T-helper 2 cell treated with Interferon-gamma antibody and Interleukin-4, amounts not matched to agents 5 μg/mL and 100 μg/mL, for 36 hours (primary cell): Measurements from ENCODE around the gene MDP1.
"Not testable (repeated sequence)": the region's sequence is repeated elsewhere in the genome, so short reads cannot be mapped to it uniquely, and the experiment has no call there.

ENCODE experiments used
- DNase-seq: peaks from one replicate; pipeline ENCODE4 v3.0.0; 2021; ENCODE audit warnings: low spot score
- H3K27ac Mint-ChIP-seq: one replicate; pipeline ENCODE4 v1.8.0; 2021; ENCODE audit warnings: mild to moderate bottlenecking, mixed read lengths
- H3K27me3 Mint-ChIP-seq: one replicate; pipeline ENCODE4 v1.8.0; 2021; ENCODE audit warnings: low read depth, mixed read lengths
- H3K36me3 Mint-ChIP-seq: one replicate; pipeline ENCODE4 v1.8.0; 2021; ENCODE audit warnings: low read depth, mixed read lengths
- H3K4me1 Mint-ChIP-seq: one replicate; pipeline ENCODE4 v1.8.0; 2021; ENCODE audit warnings: low read depth, mixed read lengths
- H3K4me3 Mint-ChIP-seq: one replicate; pipeline ENCODE4 v1.8.0; 2022; ENCODE audit warnings: mild to moderate bottlenecking, moderate library complexity, mixed read lengths
- H3K9me3 Mint-ChIP-seq: one replicate; pipeline ENCODE4 v1.8.0; 2021; ENCODE audit warnings: mixed read lengths

The MDP1 gene

GRCh38 chr14:24255931-24256711 lies 40.3 kb upstream of the MDP1 start:
- Mint-ChIP-seq H3K36me3 (peaks cover 11% of the 10 kb centered on the region), H3K4me1 (peaks cover 5% of the 10 kb centered on the region), H3K27ac (no peak overlapping the region), H3K9me3 (no peaks in the 10 kb centered on the region), H3K27me3 (no peaks in the 10 kb centered on the region), H3K4me3 (no peak overlapping the region)
- no peak for DNase-seq

GRCh38 chr14:24255438-24255837 lies 39.6 kb upstream of the MDP1 start:
- H3K27ac Mint-ChIP-seq, result no peak overlapping the region
- H3K9me3 Mint-ChIP-seq, result no peaks in the 10 kb centered on the region
- no peak overlapping the region for H3K4me3 Mint-ChIP-seq
- H3K27me3 Mint-ChIP-seq, result no peaks in the 10 kb centered on the region
- H3K4me1 Mint-ChIP-seq, result peaks cover 12% of the 10 kb centered on the region
- H3K36me3 Mint-ChIP-seq, result peaks cover 11% of the 10 kb centered on the region
- DNase-seq, result no peak

GRCh38 chr14:24254630-24255392 lies 38.9 kb upstream of the MDP1 start:
- H3K27me3 Mint-ChIP-seq, result no peaks in the 10 kb centered on the region
- no peaks in the 10 kb centered on the region for H3K9me3 Mint-ChIP-seq
- no peak for DNase-seq
- peaks cover 10% of the 10 kb centered on the region for H3K36me3 Mint-ChIP-seq
- H3K4me1 Mint-ChIP-seq, result peaks cover 18% of the 10 kb centered on the region
- no peak overlapping the region for H3K4me3 Mint-ChIP-seq
- H3K27ac Mint-ChIP-seq, result no peak overlapping the region

DNA sequence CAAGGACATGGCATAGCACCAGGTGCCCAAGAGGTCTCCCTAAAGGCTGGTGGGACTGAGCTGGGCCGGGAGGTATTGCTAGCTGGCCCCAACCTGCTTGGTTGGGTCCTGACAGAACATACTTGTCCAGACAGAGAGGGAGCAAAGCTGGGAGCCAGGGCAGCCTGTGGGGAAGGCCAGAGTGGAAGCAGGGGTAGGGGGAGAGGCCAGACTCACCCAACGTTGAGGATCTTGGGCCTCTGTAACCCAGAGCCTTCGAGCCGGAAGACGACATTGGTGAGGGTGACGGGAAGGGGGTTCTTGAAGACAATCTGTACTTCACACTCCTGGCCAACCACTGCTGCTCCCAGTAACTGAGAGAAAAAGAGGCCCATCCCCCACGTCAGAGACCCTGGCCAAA lies 38.1 kb upstream of the MDP1 start:
- Mint-ChIP-seq H3K36me3 (peaks cover 12% of the 10 kb centered on the region), H3K27ac (peak overlapping the region; percentile 60), H3K9me3 (no peaks in the 10 kb centered on the region), H3K27me3 (no peaks in the 10 kb centered on the region), H3K4me3 (no peak overlapping the region), H3K4me1 (peaks cover 20% of the 10 kb centered on the region)
- DNase-seq, result no peak

GRCh38 chr14:24252289-24253124 lies 36.6 kb upstream of the MDP1 start:
- Mint-ChIP-seq H3K4me1 (peaks cover 31% of the 10 kb centered on the region), H3K9me3 (no peaks in the 10 kb centered on the region), H3K36me3 (peaks cover 10% of the 10 kb centered on the region), H3K4me3 (no peak overlapping the region), H3K27ac (no peak overlapping the region), H3K27me3 (no peaks in the 10 kb centered on the region)
- DNase-seq, result no peak

DNA sequence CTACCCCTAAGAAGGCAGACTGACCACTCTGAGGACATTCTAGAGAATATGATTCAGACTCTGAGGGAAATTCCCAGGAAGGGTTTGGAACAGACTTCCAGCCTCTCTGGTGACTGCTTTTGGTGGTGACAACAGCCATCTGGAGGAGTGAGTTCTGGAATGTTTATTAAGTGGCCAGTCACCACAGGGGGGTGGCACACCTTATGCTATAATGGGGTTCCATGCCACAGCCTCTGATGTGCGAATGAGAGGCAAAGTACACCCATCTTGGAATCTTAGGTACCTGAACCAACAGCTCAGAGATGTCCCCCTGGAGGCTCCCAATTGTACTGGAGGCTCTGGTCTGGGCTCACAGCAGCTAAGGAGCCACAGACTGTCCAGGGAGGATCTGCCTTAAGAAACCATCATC lies 36.0 kb upstream of the MDP1 start:
- DNase-seq, result no peak
- Mint-ChIP-seq H3K4me3 (no peak overlapping the region), H3K27me3 (no peaks in the 10 kb centered on the region), H3K4me1 (peaks cover 35% of the 10 kb centered on the region), H3K36me3 (peaks cover 12% of the 10 kb centered on the region), H3K27ac (peak overlapping the region; percentile 9), H3K9me3 (no peaks in the 10 kb centered on the region)

DNA sequence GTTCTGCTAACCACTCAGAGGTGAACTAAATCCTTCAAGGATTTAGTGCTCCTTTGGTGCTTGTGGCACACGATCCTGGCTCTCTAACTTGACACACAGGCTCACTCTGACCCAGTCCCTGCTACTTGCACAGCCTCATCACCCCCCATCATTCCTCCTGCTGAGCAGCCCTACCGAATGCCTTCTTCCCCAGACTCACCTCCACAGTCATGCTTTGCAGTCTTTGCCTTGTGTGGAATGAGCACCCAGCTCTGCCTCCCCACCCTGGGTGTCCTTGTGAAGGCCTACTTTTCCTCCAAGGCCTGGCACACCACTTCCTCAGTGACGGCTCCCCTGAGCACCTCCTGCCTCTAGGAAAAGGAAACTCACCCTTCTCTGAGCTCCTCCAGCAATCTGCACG lies 34.5 kb upstream of the MDP1 start:
- no peak for DNase-seq
- H3K4me3 Mint-ChIP-seq, result no peak overlapping the region
- no peaks in the 10 kb centered on the region for H3K9me3 Mint-ChIP-seq
- peak overlapping the region; percentile 2 for H3K27ac Mint-ChIP-seq
- H3K4me1 Mint-ChIP-seq, result peaks cover 38% of the 10 kb centered on the region
- peaks cover 12% of the 10 kb centered on the region for H3K36me3 Mint-ChIP-seq
- H3K27me3 Mint-ChIP-seq, result no peaks in the 10 kb centered on the region

DNA sequence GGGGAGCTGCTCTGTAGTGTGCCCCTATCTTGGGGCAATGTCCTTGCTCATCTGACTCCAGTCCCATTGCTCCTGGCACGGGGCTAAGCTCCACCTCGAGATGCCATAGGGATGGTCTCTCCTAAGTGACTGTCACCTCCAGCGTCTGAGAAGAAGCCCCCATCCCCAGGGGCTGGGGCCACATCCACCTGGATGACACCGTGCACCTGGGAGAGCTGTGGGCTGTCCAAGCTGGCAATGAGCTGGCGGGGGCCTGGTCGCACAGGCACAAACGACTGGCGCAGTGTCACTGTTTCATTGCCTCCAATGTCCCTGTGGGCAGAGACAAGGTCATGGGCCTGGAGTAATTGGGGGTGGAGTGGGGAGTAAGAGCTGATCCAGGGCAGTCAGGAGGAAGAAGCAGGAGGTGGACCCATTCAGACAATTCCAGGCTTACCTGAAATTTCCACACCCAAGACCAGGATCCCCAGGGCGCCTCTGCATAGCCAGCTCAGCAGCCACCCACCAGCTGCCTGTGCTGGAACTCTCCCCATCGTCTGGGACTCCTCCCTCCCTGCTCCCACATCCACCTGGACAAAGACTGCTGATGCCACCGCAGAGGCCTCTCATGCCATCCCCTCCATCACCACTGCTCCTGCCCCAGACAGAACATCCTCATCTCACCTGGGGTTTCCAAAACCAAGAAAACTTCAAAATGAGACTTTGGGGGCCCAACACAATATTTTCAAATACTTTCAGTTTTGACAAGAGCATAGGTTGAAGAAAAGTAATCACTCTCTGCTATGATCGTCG lies 33.6 kb upstream of the MDP1 start:
- DNase-seq, result no peak
- Mint-ChIP-seq H3K4me1 (peaks cover 40% of the 10 kb centered on the region), H3K4me3 (no peak overlapping the region), H3K27me3 (no peaks in the 10 kb centered on the region), H3K27ac (peak overlapping the region; percentile 76), H3K36me3 (peaks cover 10% of the 10 kb centered on the region), H3K9me3 (no peaks in the 10 kb centered on the region)

DNA sequence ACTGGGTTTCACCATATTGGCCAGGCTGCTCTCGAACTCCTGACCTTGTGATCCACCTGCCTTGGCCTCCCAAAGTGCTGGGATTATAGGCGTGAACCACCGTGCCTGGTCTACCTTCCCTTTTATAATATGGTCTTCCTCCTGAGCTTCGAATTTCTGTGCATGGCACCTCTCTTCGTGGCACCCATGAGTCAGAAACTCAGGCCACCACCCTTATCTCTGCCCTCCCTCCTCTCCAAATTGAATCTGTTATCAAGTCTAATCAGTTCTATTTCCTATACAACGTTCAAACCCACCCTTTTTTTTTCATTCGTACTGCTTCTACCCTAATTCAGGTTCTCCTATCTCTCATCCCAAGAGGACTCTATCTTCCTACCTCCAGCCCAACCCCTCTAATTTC lies 31.6 kb upstream of the MDP1 start:
- peak overlapping the region; percentile 87 for H3K27ac Mint-ChIP-seq
- H3K4me3 Mint-ChIP-seq, result peak overlapping the region; percentile 63
- H3K27me3 Mint-ChIP-seq, result no peaks in the 10 kb centered on the region
- no peaks in the 10 kb centered on the region for H3K9me3 Mint-ChIP-seq
- H3K4me1 Mint-ChIP-seq, result peaks cover 43% of the 10 kb centered on the region
- H3K36me3 Mint-ChIP-seq, result peaks cover 8% of the 10 kb centered on the region
- no peak for DNase-seq

DNA sequence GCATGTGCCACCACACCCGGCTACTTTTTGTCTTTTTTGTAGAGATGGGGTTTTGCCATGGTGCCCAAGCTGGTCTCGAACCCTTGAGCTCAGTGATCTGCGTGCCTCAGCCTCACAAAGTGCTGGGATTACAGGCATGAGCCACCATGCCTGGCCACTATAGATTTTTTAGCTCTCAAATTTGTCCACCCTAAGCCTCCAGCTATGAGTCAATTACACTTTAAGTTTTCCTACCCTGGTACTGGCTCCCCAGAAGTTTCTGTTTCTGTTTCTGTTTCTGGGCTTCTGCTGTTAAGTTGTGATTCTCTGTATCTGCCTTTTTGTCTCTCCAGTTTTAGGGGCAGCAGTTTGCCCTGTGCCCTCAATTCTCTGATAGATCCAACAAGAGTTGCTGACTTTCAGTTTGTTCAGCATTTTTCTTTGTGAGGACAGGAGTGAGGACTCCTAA lies 30.9 kb upstream of the MDP1 start:
- H3K4me3 Mint-ChIP-seq, result peak overlapping the region; percentile 78

GRCh38 chr14:24245350-24245749 lies 29.5 kb upstream of the MDP1 start:
- H3K9me3 Mint-ChIP-seq, H3K27me3 Mint-ChIP-seq, H3K27ac Mint-ChIP-seq, DNase-seq: not testable (repeated sequence)
- peaks cover 15% of the 10 kb centered on the region for H3K36me3 Mint-ChIP-seq
- peaks cover 37% of the 10 kb centered on the region for H3K4me1 Mint-ChIP-seq
- H3K4me3 Mint-ChIP-seq, result peak overlapping the region; percentile 44

More for the DNA sequence above, 30.9 kb upstream of the MDP1 start:
- Mint-ChIP-seq H3K9me3 (no peaks in the 10 kb centered on the region), H3K27me3 (no peaks in the 10 kb centered on the region), H3K4me1 (peaks cover 43% of the 10 kb centered on the region), H3K36me3 (peaks cover 9% of the 10 kb centered on the region), H3K27ac (peak overlapping the region; percentile 95)
- DNase-seq, result peak; percentile 35

DNA sequence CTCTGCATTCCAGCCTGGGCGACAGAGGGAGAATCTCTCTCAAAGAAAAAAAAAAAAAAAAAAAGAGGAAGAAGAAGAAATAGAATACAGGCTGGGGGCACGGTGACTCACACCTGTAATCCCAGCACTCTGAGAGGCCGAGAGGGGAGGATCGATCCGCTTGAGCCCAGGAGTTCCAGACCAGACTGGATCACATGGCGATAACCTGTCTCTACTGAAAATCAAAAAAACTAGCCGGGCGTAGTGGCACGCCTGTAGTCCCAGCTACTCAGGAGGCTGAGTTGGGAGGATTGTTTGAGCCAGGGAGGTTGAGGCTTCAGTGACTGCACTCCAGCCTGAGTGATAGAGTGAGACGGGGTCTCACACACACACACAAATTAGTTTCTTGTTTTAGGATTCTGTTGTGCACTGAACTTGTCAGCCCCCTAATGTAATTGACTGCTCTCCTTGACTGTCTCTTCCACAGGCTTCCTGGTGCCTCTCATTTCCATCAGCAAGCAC lies 27.5 kb upstream of the MDP1 start:
- Mint-ChIP-seq H3K36me3 (peaks cover 29% of the 10 kb centered on the region), H3K4me3 (peak overlapping the region; percentile 97), H3K9me3 (no peaks in the 10 kb centered on the region), H3K27me3 (no peaks in the 10 kb centered on the region), H3K27ac (peak overlapping the region; percentile 100), H3K4me1 (peaks cover 41% of the 10 kb centered on the region)
- DNase-seq, result no peak

DNA sequence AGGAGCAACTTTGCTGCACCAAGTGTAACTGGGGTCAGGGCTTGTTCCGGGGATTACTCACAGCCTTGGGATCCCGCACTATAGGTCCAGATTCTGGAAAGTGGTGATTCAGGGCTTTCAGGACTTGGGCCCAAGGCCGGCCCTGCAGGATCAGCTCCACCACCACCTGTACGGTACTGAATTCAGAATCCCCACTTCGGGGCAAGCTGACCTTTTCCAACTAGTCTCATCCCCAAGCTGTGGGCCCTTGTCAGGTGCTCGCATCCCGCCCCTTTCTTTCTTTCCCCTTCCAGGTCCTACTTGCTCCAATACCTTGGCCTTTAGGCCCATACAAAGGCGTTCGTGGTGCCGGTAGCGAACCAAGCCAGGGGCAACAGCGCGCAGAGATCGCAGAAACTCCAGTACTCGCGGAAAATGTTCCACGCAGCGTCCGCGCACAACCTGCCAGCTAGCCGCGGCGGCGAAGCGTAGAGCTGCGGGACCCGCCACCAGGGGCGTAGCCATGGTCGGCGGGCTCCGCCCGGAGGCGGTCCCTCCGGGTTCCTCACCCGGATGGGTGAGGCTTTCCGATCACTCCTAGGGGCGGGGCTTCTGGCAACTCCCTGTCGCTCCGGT lies 26.1 kb upstream of the MDP1 start:
- Mint-ChIP-seq H3K4me3 (peak overlapping the region; percentile 97), H3K4me1 (peaks cover 37% of the 10 kb centered on the region), H3K36me3 (peaks cover 42% of the 10 kb centered on the region), H3K27ac (peak overlapping the region; percentile 100), H3K9me3 (no peaks in the 10 kb centered on the region), H3K27me3 (no peaks in the 10 kb centered on the region)
- peak; percentile 93 for DNase-seq
